T-cell (primary cell): ENCODE results near the gene CTDSP1. TPM values are rescaled to one million over a fixed set of nuclear protein-coding genes. Genes with fewer than 3 reads are reported as not detected.

Source experiments
- ATAC-seq, 4 experiments: fragments of 200-7000 bp in 3 of 4; fragments of 150-1000 bp in 1 of 4; cut with Tn5 transposase; replicated peaks in 1 of 4; 1 replicate in 3 of 4; 2 replicates in 1 of 4; pipeline ENCODE4 v1.10.0; 2021; ENCODE audit warnings: moderate library complexity in 3 of 4, mild to moderate bottlenecking in 2 of 4, moderate number of reproducible peaks in 1 of 4
- CTCF ChIA-PET, 2 donors: fragments of 300-600 bp; sonication (Branson Sonifier 250); formaldehyde crosslinking; loops; one replicate each; lab custom pipeline; 2022; ENCODE audit warnings: antibody characterized with exemption in 2 of 2; lab: Charles Lee
- POLR2A ChIA-PET, 2 donors: fragments of 300-600 bp; sonication (Branson Sonifier 250); formaldehyde crosslinking; loops; one replicate each; lab custom pipeline; 2022; ENCODE audit warnings: antibody characterized with exemption in 2 of 2; lab: Charles Lee
- DNase-seq, 35 experiments: peaks; one replicate each; pipeline versions ENCODE4 v3.0.0 to v3.0.0-alpha.2; 2013 to 2023
- H3K27ac ChIP-seq: one replicate; pipeline ENCODE4 v1.5.1; 2013; ENCODE audit warnings: low read length
- H3K27me3 ChIP-seq, 2 experiments: replicated peaks in 1 of 2; 1 replicate in 1 of 2; 2 replicates in 1 of 2; pipeline versions ENCODE4 v1.6.1 to v1.7.0; 2013; ENCODE audit warnings: low read length in 1 of 2, mixed read lengths in 1 of 2; ENCODE audit not compliant: control insufficient read depth in 2 of 2, insufficient read depth in 2 of 2; ENCODE audit errors: extremely low read depth in 1 of 2
- H3K36me3 ChIP-seq, 2 donors: 1 replicate in 1 of 2; 2 replicates in 1 of 2; pipeline versions ENCODE4 v1.6.1 to v1.7.0; 2013; ENCODE audit warnings: low read length in 1 of 2; ENCODE audit not compliant: control insufficient read depth in 2 of 2, insufficient read depth in 1 of 2; ENCODE audit errors: extremely low read depth in 1 of 2
- H3K4me1 ChIP-seq, 2 experiments: 1 replicate in 1 of 2; 2 replicates in 1 of 2; pipeline versions ENCODE4 v1.6.1 to v1.7.0; 2013; ENCODE audit warnings: low read length in 2 of 2, mixed read lengths in 1 of 2; ENCODE audit not compliant: insufficient read depth in 2 of 2, control insufficient read depth in 1 of 2; ENCODE audit errors: extremely low read depth in 1 of 2
- H3K4me3 ChIP-seq, 2 donors: 1 replicate in 1 of 2; 2 replicates in 1 of 2; pipeline versions ENCODE4 v1.5.1 to v1.7.0; 2013; ENCODE audit warnings: mild to moderate bottlenecking in 2 of 2, low read length in 1 of 2, moderate library complexity in 1 of 2; ENCODE audit not compliant: control insufficient read depth in 1 of 2; ENCODE audit errors: extremely low read depth in 1 of 2
- H3K9me3 ChIP-seq: 2 replicates; pipeline ENCODE4 v1.7.0; 2013
- H3K27ac Mint-ChIP-seq, 2 donors: one replicate each; pipeline ENCODE4 v1.8.0; 2020 to 2021; ENCODE audit warnings: mild to moderate bottlenecking in 2 of 2, mixed read lengths in 2 of 2
- H3K27me3 Mint-ChIP-seq, 2 donors: one replicate each; pipeline ENCODE4 v1.8.0; 2021 to 2022; ENCODE audit warnings: mixed read lengths in 2 of 2
- H3K36me3 Mint-ChIP-seq: one replicate; pipeline ENCODE4 v1.8.0; 2021; ENCODE audit warnings: mixed read lengths
- H3K4me1 Mint-ChIP-seq, 3 donors: one replicate each; pipeline ENCODE4 v1.8.0; 2020 to 2022; ENCODE audit warnings: mixed read lengths in 3 of 3, mild to moderate bottlenecking in 1 of 3
- H3K4me3 Mint-ChIP-seq, 3 donors: one replicate each; pipeline ENCODE4 v1.8.0; 2020 to 2022; ENCODE audit warnings: mild to moderate bottlenecking in 3 of 3, mixed read lengths in 3 of 3, moderate library complexity in 3 of 3
- H3K9me3 Mint-ChIP-seq, 3 donors: one replicate each; pipeline ENCODE4 v1.8.0; 2020 to 2022; ENCODE audit warnings: mixed read lengths in 3 of 3
- WGBS: methylation state at CpG from one replicate; pipeline ENCODE4 v1.1.5; 2013; ENCODE audit warnings: missing lambda C conversion rate; ENCODE audit not compliant: insufficient coverage; 5-methylcytosine and 5-hydroxymethylcytosine counted together
- total RNA-seq, 35 experiments: library from RNA in 6 of 35; stranded (reverse) in 6 of 35; fragments of 120-200 nt in 1 of 35; gene quantifications; one replicate each; pipeline versions ENCODE4 v1.2.1 to v1.2.4 and lab custom pipeline; 2013 to 2026

CTDSP1 gene
- total RNA-seq, 5 donors from 2014 or later (not counting 1 experiment from before 2014, with no cell fraction given): 105 to 200 (median 195) TPM

DNA sequence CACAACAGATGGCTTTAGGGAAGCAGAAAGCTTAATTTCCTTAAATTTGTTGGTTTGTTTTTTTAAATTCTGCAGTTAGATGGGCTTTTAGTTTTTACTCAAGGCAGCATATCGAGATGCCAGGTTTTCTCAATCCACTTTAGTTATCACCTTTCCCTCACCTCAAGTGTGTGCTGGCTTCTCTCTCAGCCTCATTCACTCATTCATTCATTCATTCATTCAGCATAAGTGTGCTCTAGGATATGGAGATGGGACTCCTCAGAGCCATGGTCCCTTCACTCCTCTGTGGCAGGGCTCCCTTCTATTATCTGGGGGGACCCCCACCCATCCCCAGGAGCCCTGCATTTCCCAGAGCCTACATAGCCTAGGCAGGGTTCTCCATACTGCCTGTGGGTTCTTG is 38.3 kb downstream of the CTDSP1 start:
- Histone ChIP-seq H3K9me3 (no peaks in the 10 kb centered on the region), H3K36me3 (no peaks in the 10 kb centered on the region), H3K27ac (no peak overlapping the region), H3K4me3 (no peak overlapping the region), H3K27me3 (no peaks in the 10 kb centered on the region), H3K4me1 (no peaks in the 10 kb centered on the region)
- ATAC-seq (no peak), DNase-seq (no peak)
- H3K27ac Mint-ChIP-seq: no peak overlapping the region
- H3K9me3 Mint-ChIP-seq: no peaks in the 10 kb centered on the region
- no peaks in the 10 kb centered on the region for H3K4me1 Mint-ChIP-seq
- CTCF ChIA-PET: no interaction called here
- H3K36me3 Mint-ChIP-seq: no peaks in the 10 kb centered on the region
- POLR2A ChIA-PET: no interaction called here
- no CpG with 5 or more reads among the region's 1 CpG for WGBS
- no peak overlapping the region for H3K4me3 Mint-ChIP-seq
- H3K27me3 Mint-ChIP-seq: no peaks in the 10 kb centered on the region

- Histone ChIP-seq H3K27me3 (no peaks in the 10 kb centered on the region), H3K4me3 (no peak overlapping the region), H3K27ac (no peak overlapping the region), H3K9me3 (no peaks in the 10 kb centered on the region), H3K36me3 (no peaks in the 10 kb centered on the region), H3K4me1 (no peaks in the 10 kb centered on the region)
- Mint-ChIP-seq H3K4me1 (no peaks in the 10 kb centered on the region), H3K9me3 (no peaks in the 10 kb centered on the region), H3K36me3 (no peaks in the 10 kb centered on the region), H3K27me3 (no peaks in the 10 kb centered on the region), H3K27ac (no peak overlapping the region), H3K4me3 (no peak overlapping the region)
- no peak for DNase-seq
- ChIA-PET CTCF (interaction anchor here in 1 of 2 donors (0.7 kb wide), 1 partner anchor 683 kb away, joined by 4 read pairs; no protein-coding TSS in a partner anchor), POLR2A (no interaction called here)
- no peak for ATAC-seq
- no CpG with 5 or more reads among the region's 4 CpGs for WGBS
Observed at GRCh38 chr2:218438596-218438995, 38.9 kb downstream of the CTDSP1 start.

- H3K9me3 ChIP-seq: no peaks in the 10 kb centered on the region
- no peaks in the 10 kb centered on the region for H3K27me3 ChIP-seq
- no peak overlapping the region for H3K4me3 ChIP-seq
- H3K4me1 ChIP-seq: no peaks in the 10 kb centered on the region
- ATAC-seq (no peak), DNase-seq (no peak)
- 100% methylated on average over 3 of the region's 7 CpGs for WGBS
- Mint-ChIP-seq H3K4me3 (no peak overlapping the region), H3K27me3 (no peaks in the 10 kb centered on the region), H3K36me3 (peaks cover 17% of the 10 kb centered on the region), H3K27ac (no peak overlapping the region), H3K4me1 (peaks cover 0 to 2% (median 0%) of the 10 kb centered on the region in 3 donors), H3K9me3 (no peaks in the 10 kb centered on the region)
- POLR2A ChIA-PET: no interaction called here
- CTCF ChIA-PET: no interaction called here
- peaks cover 0 to 12% of the 10 kb centered on the region in 2 donors for H3K36me3 ChIP-seq
- no peak overlapping the region for H3K27ac ChIP-seq
Observed at GRCh38 chr2:218444692-218445357, 45.2 kb downstream of the CTDSP1 start.

- Mint-ChIP-seq H3K9me3 (no peaks in the 10 kb centered on the region), H3K27ac (no peak overlapping the region), H3K4me3 (no peak overlapping the region), H3K36me3 (peaks cover 21% of the 10 kb centered on the region), H3K4me1 (peaks cover 0 to 2% (median 0%) of the 10 kb centered on the region in 3 donors), H3K27me3 (no peaks in the 10 kb centered on the region)
- Histone ChIP-seq H3K4me1 (no peaks in the 10 kb centered on the region), H3K36me3 (peaks cover 0 to 13% of the 10 kb centered on the region in 2 donors), H3K4me3 (no peak overlapping the region), H3K27me3 (no peaks in the 10 kb centered on the region), H3K27ac (no peak overlapping the region), H3K9me3 (no peaks in the 10 kb centered on the region)
- no peak for DNase-seq
- ChIA-PET POLR2A (no interaction called here), CTCF (interaction anchor here in 1 of 2 donors (0.6 to 1.4 kb wide), 2 partner anchors 15 to 19 kb away, joined by 3 to 4 read pairs; no protein-coding TSS in a partner anchor)
- ATAC-seq: no peak
Observed at GRCh38 chr2:218445602-218446001, 45.9 kb downstream of the CTDSP1 start.

- POLR2A ChIA-PET: interaction anchor here in 1 of 2 donors (0.6 kb wide), 1 partner anchor 544 kb away, joined by 3 read pairs; no protein-coding TSS in a partner anchor
- H3K36me3 Mint-ChIP-seq: peaks cover 21% of the 10 kb centered on the region
Observed at GRCh38 chr2:218446547-218446946, 46.9 kb downstream of the CTDSP1 start.

GRCh38 chr2:218447072-218447471 is 47.4 kb downstream of the CTDSP1 start:
- Mint-ChIP-seq H3K27ac (no peak overlapping the region), H3K36me3 (peaks cover 23% of the 10 kb centered on the region), H3K27me3 (no peaks in the 10 kb centered on the region), H3K9me3 (no peaks in the 10 kb centered on the region), H3K4me3 (no peak overlapping the region), H3K4me1 (peaks cover 0 to 2% (median 0%) of the 10 kb centered on the region in 3 donors)
- Histone ChIP-seq H3K27ac (no peak overlapping the region), H3K27me3 (no peaks in the 10 kb centered on the region), H3K9me3 (no peaks in the 10 kb centered on the region), H3K36me3 (peaks cover 0 to 18% of the 10 kb centered on the region in 2 donors), H3K4me3 (no peak overlapping the region), H3K4me1 (no peaks in the 10 kb centered on the region)
- no peak for DNase-seq
- WGBS: 100% methylated on average over 1 of the region's 2 CpGs
- ChIA-PET POLR2A (no interaction called here), CTCF (interaction anchor here in 1 of 2 donors (1.4 kb wide), 1 partner anchor 18 kb away, joined by 4 read pairs; no protein-coding TSS in a partner anchor)
- ATAC-seq: no peak

More at GRCh38 chr2:218446547-218446946, 46.9 kb downstream of the CTDSP1 start:
- CTCF ChIA-PET: interaction anchor here in 1 of 2 donors (1.4 kb wide), 1 partner anchor 18 kb away, joined by 4 read pairs; no protein-coding TSS in a partner anchor
- H3K27me3 Mint-ChIP-seq: no peaks in the 10 kb centered on the region
- H3K36me3 ChIP-seq: peaks cover 0 to 14% of the 10 kb centered on the region in 2 donors
- 100% methylated on average over 2 of the region's 6 CpGs for WGBS
- peaks cover 0 to 2% (median 0%) of the 10 kb centered on the region in 3 donors for H3K4me1 Mint-ChIP-seq
- no peaks in the 10 kb centered on the region for H3K4me1 ChIP-seq
- H3K27ac ChIP-seq: no peak overlapping the region
- no peaks in the 10 kb centered on the region for H3K27me3 ChIP-seq
- no peaks in the 10 kb centered on the region for H3K9me3 ChIP-seq
- DNase-seq (no peak), ATAC-seq (no peak)
- H3K27ac Mint-ChIP-seq: no peak overlapping the region
- no peak overlapping the region for H3K4me3 Mint-ChIP-seq
- H3K9me3 Mint-ChIP-seq: no peaks in the 10 kb centered on the region
- H3K4me3 ChIP-seq: no peak overlapping the region
